CD1c-positive myeloid dendritic cell (primary cell): ENCODE measurements around the gene WDR33.
"Not testable (repeated sequence)": the region's sequence is repeated elsewhere in the genome, so short reads cannot be mapped to it uniquely, and the experiment has no call there.

Source experiments
- DNase-seq: peaks from one replicate; pipeline ENCODE4 v3.0.0-alpha.2; 2016; ENCODE audit errors: extremely low spot score

WDR33 gene

GRCh38 chr2:127810619-127811396 is at the start of gene WDR33:
Gene WDR33, minus strand, starts transcription at chr2:127811171. Its CDS starts 40,190 bp downstream, at chr2:127770981.
- DNase-seq = peak; percentile 95

- DNase-seq = no peak
Observed at GRCh38 chr2:127860130-127860529, 49.2 kb upstream of the WDR33 start.

- peak; percentile 49 for DNase-seq
Observed at GRCh38 chr2:127859712-127860085, 48.7 kb upstream of the WDR33 start.

GRCh38 chr2:127857265-127857808 is 46.4 kb upstream of the WDR33 start:
- DNase-seq = peak; percentile 56

- no peak for DNase-seq
Observed at GRCh38 chr2:127853671-127854070, 42.7 kb upstream of the WDR33 start.

- DNase-seq = no peak
Observed at GRCh38 chr2:127852388-127852787, 41.4 kb upstream of the WDR33 start.

- no peak for DNase-seq
Observed at GRCh38 chr2:127847931-127848330, 37.0 kb upstream of the WDR33 start.

GRCh38 chr2:127844973-127845372 is 34.0 kb upstream of the WDR33 start:
- DNase-seq = no peak

- no peak for DNase-seq
Observed at GRCh38 chr2:127843677-127844076, 32.7 kb upstream of the WDR33 start.

GRCh38 chr2:127841466-127842178 is 30.7 kb upstream of the WDR33 start:
- DNase-seq = no peak

GRCh38 chr2:127840893-127841292 is 29.9 kb upstream of the WDR33 start:
- no peak for DNase-seq

- DNase-seq = no peak
Observed at GRCh38 chr2:127834951-127835350, 24.0 kb upstream of the WDR33 start.

GRCh38 chr2:127829845-127830246 is 18.9 kb upstream of the WDR33 start:
- peak; percentile 33 for DNase-seq

GRCh38 chr2:127826708-127827107 is 15.7 kb upstream of the WDR33 start:
- not testable (repeated sequence) for DNase-seq

- DNase-seq = no peak
Observed at GRCh38 chr2:127826047-127826446, 15.1 kb upstream of the WDR33 start.

- DNase-seq = no peak
Observed at GRCh38 chr2:127820080-127820668, 9.2 kb upstream of the WDR33 start.

- peak; percentile 32 for DNase-seq
Observed at GRCh38 chr2:127818794-127819425, 7.9 kb upstream of the WDR33 start.

GRCh38 chr2:127818241-127818640 is 7.3 kb upstream of the WDR33 start:
- no peak for DNase-seq

- DNase-seq = no peak
Observed at GRCh38 chr2:127814677-127815076, 3.7 kb upstream of the WDR33 start.

GRCh38 chr2:127812441-127812840 is 1.5 kb upstream of the WDR33 start:
- not testable (repeated sequence) for DNase-seq

GRCh38 chr2:127811397-127812321 is 688 bp upstream of the WDR33 start:
- DNase-seq = peak; percentile 17
